Embryonic facial prominence (tissue), 1 donor: Measurements from ENCODE around the gene VASH1.
"Not testable (repeated sequence)": the region's sequence is repeated elsewhere in the genome, so short reads cannot be mapped to it uniquely, and the experiment has no call there.

Experiments
- DNase-seq: peaks from one replicate; pipeline ENCODE4 v3.0.0-alpha.2; 2016; ENCODE audit errors: extremely low spot score

Gene VASH1

GRCh38 chr14:76761136-76761959 is at the start of gene VASH1:
VASH1 (plus strand) TSS chr14:76761468; CDS start chr14:76762822, 1,354 bp downstream.
- no peak for DNase-seq

GRCh38 chr14:76713121-76713520 is 48.1 kb upstream of the VASH1 start:
- DNase-seq = no peak

- no peak for DNase-seq
Observed at GRCh38 chr14:76714470-76714869, 46.8 kb upstream of the VASH1 start.

GRCh38 chr14:76715101-76715500 is 46.2 kb upstream of the VASH1 start:
- no peak for DNase-seq

- peak; percentile 18 for DNase-seq
Observed at GRCh38 chr14:76715511-76716081, 45.7 kb upstream of the VASH1 start.

- DNase-seq = no peak
Observed at GRCh38 chr14:76716285-76716684, 45.0 kb upstream of the VASH1 start.

- DNase-seq = no peak
Observed at GRCh38 chr14:76717508-76718290, 43.6 kb upstream of the VASH1 start.

- no peak for DNase-seq
Observed at GRCh38 chr14:76718306-76719040, 42.8 kb upstream of the VASH1 start.

- no peak for DNase-seq
Observed at GRCh38 chr14:76719666-76720065, 41.6 kb upstream of the VASH1 start.

- peak; percentile 16 for DNase-seq
Observed at GRCh38 chr14:76720382-76720813, 40.9 kb upstream of the VASH1 start.

- DNase-seq = not testable (repeated sequence)
Observed at GRCh38 chr14:76721506-76721905, 39.8 kb upstream of the VASH1 start.

GRCh38 chr14:76724651-76725550 is 36.4 kb upstream of the VASH1 start:
- no peak for DNase-seq

GRCh38 chr14:76726551-76726970 is 34.7 kb upstream of the VASH1 start:
- no peak for DNase-seq

- no peak for DNase-seq
Observed at GRCh38 chr14:76727384-76727783, 33.9 kb upstream of the VASH1 start.

GRCh38 chr14:76727901-76728300 is 33.4 kb upstream of the VASH1 start:
- DNase-seq = no peak

GRCh38 chr14:76729258-76729657 is 32.0 kb upstream of the VASH1 start:
- DNase-seq = no peak

- DNase-seq = no peak
Observed at GRCh38 chr14:76729953-76730505, 31.2 kb upstream of the VASH1 start.

- DNase-seq = not testable (repeated sequence)
Observed at GRCh38 chr14:76734501-76734900, 26.8 kb upstream of the VASH1 start.

- DNase-seq = no peak
Observed at GRCh38 chr14:76736514-76736913, 24.8 kb upstream of the VASH1 start.

GRCh38 chr14:76741074-76741473 is 20.2 kb upstream of the VASH1 start:
- DNase-seq = no peak
